ENCODE measurements around the gene THAP6.
"Not testable (repeated sequence)": the region's sequence is repeated elsewhere in the genome, so short reads cannot be mapped to it uniquely, and the experiment has no call there.

THAP6 gene

GRCh38 chr4:75514131-75514948 is at the start of gene THAP6, which contains the start of gene RCHY1:
Gene THAP6, plus strand, starts transcription at chr4:75514473. Its CDS starts 980 bp downstream, at chr4:75515453.
Gene RCHY1, minus strand, starts transcription at chr4:75514403. Its CDS starts 117 bp downstream, at chr4:75514286.
- DNase-seq: peak; percentile 92 to 95

GRCh38 chr4:75469896-75470295 is 44.4 kb upstream of the THAP6 start:
- DNase-seq: no peak

GRCh38 chr4:75470738-75471137 is 43.5 kb upstream of the THAP6 start:
- no peak for DNase-seq

- no peak for DNase-seq
Observed at GRCh38 chr4:75477201-75477600, 37.1 kb upstream of the THAP6 start.

GRCh38 chr4:75484190-75484589 is 30.1 kb upstream of the THAP6 start:
- no peak for DNase-seq

GRCh38 chr4:75490155-75490554 is 24.1 kb upstream of the THAP6 start:
- peak in 1 of 2 experiments; percentile 8 for DNase-seq

GRCh38 chr4:75494563-75494962 is 19.7 kb upstream of the THAP6 start:
- DNase-seq: no peak

- peak in 1 of 2 experiments; percentile 11 for DNase-seq
Observed at GRCh38 chr4:75495476-75495875, 18.8 kb upstream of the THAP6 start.

- no peak for DNase-seq
Observed at GRCh38 chr4:75496406-75496805, 17.9 kb upstream of the THAP6 start.

- DNase-seq: no peak
Observed at GRCh38 chr4:75497133-75497532, 17.1 kb upstream of the THAP6 start.

- DNase-seq: no peak
Observed at GRCh38 chr4:75498041-75498440, 16.2 kb upstream of the THAP6 start.

GRCh38 chr4:75499900-75500299 is 14.4 kb upstream of the THAP6 start:
- no peak for DNase-seq

GRCh38 chr4:75502671-75503070 is 11.6 kb upstream of the THAP6 start:
- no peak for DNase-seq

- DNase-seq: no peak
Observed at GRCh38 chr4:75505630-75506029, 8.6 kb upstream of the THAP6 start.

- not testable (repeated sequence) for DNase-seq
Observed at GRCh38 chr4:75509592-75509991, 4.7 kb upstream of the THAP6 start.

- DNase-seq: peak; percentile 11 to 24
Observed at GRCh38 chr4:75511841-75512240, 2.4 kb upstream of the THAP6 start.

GRCh38 chr4:75512386-75513211 is 1.7 kb upstream of the THAP6 start:
- peak; percentile 78 to 88 for DNase-seq

GRCh38 chr4:75513526-75514130 is 645 bp upstream of the THAP6 start:
- no peak for DNase-seq

- DNase-seq: peak in 1 of 2 experiments; percentile 8
Observed at GRCh38 chr4:75514949-75515612, 808 bp downstream of the THAP6 start.

GRCh38 chr4:75516144-75516543 is 1.9 kb downstream of the THAP6 start:
- no peak for DNase-seq

- DNase-seq: not testable (repeated sequence)
Observed at GRCh38 chr4:75519452-75519851, 5.2 kb downstream of the THAP6 start.

- no peak for DNase-seq
Observed at GRCh38 chr4:75525086-75525485, 10.8 kb downstream of the THAP6 start.

- DNase-seq: no peak
Observed at GRCh38 chr4:75525910-75526309, 11.6 kb downstream of the THAP6 start.

Data from AML-193 (cell line).